GM18870 (cell line): ENCODE measurements around the gene OCIAD1.
A peak's percentile ranks its signal among the peaks of the same experiment; 100 is the strongest.
"Not testable (repeated sequence)": the region's sequence is repeated elsewhere in the genome, so short reads cannot be mapped to it uniquely, and the experiment has no call there.

Source experiments
- ATAC-seq: cut with Tn5 transposase; IDR thresholded peaks from one replicate; pipeline ENCODE4 v1.9.1; 2021; ENCODE audit warnings: moderate library complexity; ENCODE audit not compliant: unreplicated experiment

The OCIAD1 gene

DNA sequence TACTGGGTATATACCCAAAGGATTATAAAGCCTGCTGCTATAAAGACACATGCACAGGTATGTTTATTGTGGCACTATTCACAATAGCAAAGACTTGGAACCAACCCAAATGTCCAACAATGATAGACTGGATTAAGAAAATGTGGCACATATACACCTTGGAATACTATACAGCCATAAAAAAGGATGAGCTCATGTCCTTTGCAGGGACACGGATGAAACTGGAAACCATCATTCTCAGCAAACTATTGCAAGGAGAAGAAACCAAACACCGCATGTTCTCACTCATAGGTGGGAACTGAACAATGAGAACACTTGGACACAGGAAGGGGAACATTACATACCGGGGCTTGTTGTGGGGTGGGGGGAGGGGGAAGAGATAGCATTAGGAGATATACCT, 58.9 kb downstream of the OCIAD1 start:
- not testable (repeated sequence) for ATAC-seq

DNA sequence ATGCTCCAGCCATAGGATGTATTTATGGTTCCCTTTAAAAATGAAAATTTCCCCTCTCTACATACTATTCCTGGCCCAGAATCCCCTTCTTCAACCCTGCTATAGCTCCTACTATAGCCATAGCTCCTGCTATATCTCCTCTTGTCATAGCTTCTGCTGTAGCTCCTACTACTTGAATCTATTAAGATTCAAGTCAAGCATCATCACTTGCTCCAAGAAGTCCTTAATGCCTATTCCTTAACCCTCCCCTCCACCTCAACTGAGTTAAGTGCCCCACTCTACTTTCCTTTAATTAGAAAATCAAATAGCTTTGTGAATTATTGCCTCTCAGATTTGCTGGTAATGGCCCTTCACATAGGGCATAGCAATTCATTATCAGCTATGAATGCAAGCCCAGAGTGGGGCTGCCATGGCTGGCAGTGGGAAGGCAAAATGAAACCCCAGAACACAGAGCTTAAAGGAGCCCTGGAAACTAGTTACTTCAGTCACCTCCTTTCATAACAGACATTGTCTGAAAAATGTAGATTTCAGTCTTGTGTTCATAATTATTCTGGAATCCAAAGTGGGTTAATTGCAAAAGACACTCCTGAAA, 60.2 kb downstream of the OCIAD1 start:
- no peak for ATAC-seq

DNA sequence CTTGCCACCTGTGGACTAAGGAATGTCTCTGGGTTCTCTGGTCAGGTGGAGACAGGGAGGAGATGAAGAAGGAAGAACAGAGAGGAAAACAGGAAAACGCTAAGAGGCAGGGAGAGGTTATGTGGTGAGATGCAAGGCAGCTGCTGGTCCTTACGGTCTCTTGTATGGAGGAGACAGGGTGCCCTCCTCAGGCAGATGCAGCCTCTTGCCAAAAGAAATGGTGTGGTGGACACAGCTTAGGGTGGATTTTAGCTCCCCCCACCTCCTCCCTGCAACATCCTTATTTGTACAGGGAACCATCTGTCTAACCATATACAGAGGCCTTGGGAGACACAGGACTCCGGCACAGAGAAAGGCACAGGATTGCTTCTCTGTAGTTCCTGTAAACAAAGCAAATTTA, 66.0 kb downstream of the OCIAD1 start:
- no peak for ATAC-seq

DNA sequence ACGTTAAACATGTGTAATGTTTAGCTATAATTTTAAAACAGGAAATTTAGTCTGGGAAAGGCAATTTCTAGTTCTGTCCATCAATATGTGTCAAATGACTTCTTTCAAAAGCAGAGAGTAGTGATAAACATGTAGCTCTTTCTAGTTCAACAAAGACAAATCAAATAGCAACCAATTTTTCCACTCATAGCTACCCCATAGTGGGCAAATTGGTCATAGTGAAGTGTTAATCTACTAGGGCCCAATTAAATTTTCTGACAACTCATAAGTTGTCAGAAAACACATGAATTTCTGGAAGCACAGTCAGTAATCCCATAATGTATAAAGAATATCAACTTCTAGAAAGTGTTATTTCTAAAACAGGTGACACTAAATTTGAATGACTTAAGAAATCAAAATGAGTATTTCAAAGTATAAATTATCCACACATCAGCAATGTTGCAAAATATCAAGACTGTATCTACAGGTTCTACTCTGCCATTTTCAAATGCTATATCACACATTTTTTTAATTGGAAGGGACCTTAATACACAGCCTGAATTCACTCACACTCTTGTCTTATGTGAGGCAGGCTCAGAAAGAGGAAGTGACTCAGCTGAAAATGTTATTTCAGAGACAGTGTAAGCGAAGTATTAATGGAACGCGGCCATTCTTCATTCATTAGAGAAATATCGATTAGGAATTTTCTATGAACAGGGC, 68.0 kb downstream of the OCIAD1 start:
- ATAC-seq = no peak

DNA sequence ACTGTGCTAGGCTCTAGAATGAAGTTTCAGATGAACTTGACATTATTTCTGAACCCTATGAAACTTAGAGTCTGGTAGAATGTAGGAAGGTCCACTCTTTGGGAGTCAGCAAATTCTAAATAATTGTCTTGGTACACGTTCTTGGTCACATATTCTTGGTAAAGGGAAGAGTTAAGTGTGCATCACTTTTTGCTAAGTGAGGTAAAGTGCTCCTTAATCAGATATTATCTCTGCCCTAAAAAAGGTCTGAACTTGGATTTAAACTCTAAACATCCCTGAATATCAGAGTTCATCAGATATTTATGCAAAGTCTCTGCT, 68.5 kb downstream of the OCIAD1 start:
- ATAC-seq = no peak

DNA sequence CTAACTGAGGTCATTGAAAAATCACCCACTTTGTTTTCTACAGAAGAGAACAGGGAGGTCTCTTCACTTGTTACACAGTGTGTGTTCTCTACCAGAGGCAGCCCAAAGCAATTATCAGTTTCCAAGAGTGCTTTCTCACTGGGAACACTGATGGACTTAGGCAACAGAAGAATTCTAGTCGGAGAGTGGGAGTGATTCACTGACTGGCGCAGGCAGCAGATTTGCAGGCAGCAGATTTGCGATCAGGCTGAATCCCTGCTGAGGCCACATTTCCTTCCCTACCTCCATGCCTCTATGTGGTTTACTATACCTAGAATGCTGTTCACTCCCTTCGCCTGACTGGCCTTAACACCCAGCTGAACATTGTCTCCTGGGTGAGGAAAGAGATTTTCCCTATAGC, 69.1 kb downstream of the OCIAD1 start:
- no peak for ATAC-seq

DNA sequence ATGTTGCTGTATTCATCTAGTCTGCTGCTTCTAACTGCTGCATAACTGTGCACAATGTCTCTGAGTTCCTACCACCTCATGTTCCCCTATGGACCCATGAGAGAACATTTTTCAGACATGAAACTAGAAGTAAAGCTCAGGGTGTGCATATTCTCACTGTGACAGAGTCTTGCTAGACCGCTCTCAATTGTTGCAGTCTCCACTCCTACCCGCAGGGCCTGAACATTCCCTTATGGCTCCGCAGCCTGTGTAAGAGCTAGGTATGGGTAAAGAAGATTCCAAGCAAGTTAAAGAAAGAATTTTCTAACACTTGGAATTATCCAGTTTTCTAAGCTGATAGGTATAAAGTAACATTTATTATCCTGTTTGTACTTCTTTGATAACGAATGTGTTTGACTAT, 70.3 kb downstream of the OCIAD1 start:
- no peak for ATAC-seq

DNA sequence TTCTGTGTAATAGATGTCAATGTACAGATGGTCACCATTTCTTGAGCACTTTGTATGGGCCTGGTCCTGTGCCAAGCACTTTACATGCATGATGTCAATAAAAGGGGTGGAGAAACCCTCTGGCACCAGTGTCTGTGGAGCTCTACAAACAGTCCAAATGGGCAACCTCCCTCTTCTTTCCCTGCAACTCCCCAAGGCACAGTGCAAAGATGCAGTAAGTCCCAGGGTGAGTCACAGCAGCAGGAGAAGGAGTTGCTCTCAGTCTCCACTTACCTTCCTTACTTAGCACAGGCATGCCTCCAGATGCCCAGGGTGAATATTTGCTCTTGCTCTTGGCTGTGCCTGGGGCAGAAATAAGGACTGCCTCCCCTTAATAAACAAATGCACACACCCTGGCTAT, 71.4 kb downstream of the OCIAD1 start:
- ATAC-seq = no peak

DNA sequence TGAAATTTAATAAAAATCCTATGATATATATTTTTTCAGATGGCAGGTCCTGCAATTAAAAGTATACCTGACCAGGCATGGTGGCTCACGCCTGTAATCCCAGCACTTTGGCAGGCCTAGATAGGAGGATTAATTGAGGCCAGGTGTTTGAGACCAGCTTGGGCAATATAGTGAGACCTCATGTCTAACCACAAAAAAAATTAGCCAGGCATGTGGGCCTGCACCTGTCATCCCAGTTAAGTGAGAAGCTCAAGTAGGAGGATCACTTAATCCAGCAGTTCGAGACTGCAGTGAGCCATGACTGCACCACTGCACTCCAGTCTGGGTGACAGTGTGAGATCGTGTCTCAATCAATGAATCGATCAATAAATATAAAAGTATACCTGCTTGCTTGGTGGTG, 73.2 kb downstream of the OCIAD1 start:
- ATAC-seq = no peak

DNA sequence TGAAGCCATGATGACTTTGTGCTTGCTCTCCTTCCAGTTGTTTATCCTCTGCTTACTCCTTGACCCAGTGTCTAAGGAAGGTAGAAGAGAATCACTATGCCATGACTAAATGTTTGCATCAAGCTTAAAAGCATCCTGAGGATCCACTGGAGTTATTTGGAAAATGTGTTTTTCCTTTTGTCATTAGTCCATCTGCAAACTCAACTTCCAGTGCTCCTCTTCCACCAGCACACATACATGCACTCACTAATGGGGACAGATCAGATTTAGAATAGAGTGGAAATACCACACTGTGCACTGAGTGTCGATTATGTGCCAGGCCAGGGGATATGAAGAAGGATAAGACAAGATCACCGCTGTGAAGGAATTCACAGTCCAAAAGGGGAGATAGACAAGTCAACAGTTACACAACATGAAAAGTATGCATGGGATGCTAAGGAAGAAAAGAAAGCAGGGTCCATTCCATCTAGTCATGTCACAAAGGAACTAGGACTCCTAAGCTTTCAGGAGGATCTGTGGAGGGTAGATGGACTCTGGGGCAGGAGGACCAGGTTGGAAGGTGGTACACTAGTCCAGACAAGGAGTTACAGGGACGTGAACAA, 73.8 kb downstream of the OCIAD1 start:
- ATAC-seq = no peak

DNA sequence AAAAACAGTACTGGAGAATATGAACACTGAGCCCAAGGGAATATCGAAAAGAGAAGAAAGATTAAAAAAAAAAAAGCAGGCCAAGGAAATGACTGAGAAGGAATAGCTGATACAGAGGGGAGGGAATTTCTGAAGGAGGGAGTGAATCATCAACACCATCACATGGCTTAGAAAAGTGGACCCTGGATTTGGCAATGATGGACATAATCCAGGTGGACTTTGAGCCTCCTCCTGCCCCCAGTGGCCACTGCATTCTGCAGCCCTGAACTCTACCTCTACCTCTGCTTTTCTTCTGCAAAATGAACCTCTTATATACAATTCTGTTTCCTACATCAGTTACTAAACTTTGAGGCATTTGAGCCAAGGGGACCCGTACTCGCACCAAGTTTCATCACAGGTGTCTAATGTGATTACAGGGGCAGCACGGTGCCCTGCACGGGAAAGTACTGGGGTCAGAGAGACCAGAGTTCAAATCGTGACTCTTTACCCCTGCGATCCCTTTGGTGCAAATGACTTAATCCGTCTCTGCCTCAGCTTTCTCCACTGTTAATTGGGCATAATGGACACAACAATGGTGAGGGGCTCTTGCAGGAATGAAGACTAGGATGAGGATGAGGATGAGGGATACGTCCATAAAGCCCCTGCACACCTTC, 74.6 kb downstream of the OCIAD1 start:
- no peak for ATAC-seq

DNA sequence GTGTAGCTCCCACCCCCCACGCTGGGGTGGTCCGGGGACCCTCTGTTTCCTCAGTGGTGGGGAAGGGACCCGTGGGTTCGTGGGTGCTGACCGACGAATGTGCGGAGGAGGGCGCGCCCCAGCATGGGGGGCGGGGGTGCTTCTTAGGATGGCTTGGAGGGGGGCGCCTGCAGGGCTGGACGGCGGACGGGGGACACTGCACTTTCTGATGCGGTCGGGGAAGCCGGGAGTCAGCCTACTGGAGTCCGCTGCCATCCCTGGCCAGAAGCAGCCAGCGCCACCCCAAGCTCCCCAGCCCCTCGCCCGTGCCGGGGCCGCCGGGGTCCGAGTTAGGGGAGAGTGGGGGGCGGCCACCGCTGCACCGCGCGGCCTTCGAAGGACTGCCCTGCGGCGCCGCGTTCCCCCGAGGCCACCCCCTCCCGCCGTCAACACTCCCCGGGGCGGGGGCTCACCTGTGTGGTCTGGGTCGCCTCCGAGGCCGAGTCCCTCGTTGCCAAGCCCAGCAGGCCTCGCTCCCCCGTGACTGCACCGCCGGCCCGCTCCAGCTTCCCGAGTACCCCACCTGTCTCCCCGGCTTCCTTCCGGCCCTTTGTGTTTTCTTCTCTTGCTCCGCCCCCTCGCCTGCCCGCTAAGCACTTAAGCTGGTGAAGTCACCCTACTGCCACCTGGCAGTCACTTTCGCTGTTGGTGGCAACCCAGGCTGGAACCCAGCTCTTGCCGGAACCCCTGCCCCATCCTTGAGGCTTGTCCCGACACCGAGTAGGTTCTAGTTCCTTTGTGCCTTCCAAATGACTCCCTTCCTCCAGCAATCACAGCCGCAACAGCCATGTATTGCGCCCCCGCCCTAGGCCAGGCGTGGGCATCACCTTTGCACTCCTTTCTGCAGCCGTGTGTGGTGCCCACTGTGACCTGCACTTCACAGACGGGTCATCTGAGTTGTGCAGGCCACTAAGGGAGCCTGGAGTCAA, 75.6 kb downstream of the OCIAD1 start, which contains the start of gene OCIAD2:
TSS of gene OCIAD2 (minus strand) at position 569 of the 968 bp plus-strand sequence. CDS start 2,225 bp downstream, outside the sequence.
- peak; percentile 89 for ATAC-seq

DNA sequence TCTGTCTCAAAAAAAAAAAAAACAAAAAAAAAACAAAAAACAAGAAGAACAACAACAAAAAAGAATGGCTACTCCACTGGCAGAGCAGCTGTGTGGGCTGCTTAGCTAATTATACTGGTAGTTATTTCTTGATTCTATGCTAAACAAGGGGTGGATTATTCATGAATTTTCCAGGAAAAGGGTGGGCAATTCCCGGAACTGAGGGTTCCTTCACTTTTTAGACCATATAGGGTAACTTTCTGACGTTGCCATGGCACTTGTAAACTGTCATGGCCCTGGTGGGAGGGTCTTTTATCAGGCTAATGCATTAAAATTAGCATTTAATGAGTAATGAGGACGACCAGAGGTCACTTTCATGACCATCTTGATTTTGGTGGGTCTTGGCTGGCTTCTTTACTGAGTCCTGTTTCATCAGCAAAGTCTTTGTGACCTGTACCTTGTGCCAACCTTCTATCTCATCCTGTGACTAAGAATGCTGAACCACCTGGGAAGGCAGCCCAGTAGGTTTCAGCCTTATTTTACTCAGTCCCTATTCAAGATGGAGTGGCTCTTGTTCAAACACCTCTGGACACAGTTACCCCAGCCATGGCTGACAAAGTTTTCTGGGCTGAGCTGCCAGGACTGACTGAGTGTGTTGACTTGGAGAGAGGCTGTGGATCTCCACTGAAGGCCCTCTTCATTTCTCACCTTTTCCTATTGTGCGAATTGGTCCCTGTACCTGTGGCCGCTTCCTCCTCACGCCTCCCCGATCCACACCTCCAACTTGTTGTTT, 77.0 kb downstream of the OCIAD1 start:
- ATAC-seq = no peak

DNA sequence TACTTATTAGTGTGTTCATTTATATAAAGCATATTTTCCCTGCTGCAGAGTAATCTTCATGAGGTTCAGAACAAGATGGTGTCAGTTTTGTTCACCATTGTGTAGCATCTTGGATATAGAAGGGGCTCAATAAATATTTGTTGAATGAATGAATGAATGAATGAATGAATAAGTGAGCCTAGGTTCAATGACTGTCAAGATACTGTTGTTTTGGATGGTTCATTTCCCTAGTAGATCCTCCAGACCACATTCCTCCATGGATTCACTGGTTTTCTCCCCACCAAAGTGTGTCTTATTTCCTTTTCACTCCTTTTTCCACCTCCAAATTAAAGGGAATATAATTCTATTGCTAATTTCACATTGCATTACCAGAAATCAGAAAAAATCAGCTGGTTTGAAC, 77.8 kb downstream of the OCIAD1 start:
- ATAC-seq = no peak

DNA sequence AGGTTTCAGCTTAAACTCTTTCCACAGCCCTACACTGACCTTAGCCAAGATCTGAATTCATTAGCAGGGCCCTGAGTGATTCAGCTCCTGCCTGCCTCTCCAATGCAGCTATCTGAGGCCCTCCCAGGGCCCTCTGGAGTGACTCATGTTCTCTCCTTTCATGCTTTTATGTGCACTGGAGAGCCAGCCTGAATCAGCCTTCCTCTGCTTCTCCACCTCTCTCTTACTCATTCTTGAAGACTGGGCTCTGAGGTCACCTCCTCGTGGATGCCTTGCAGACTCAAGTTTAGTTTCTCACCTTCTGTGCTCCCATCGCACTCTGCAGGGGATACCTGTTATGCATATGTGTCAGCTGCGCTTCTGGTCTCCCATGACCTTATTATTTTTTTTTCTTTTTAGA, 78.8 kb downstream of the OCIAD1 start:
- ATAC-seq = no peak

DNA sequence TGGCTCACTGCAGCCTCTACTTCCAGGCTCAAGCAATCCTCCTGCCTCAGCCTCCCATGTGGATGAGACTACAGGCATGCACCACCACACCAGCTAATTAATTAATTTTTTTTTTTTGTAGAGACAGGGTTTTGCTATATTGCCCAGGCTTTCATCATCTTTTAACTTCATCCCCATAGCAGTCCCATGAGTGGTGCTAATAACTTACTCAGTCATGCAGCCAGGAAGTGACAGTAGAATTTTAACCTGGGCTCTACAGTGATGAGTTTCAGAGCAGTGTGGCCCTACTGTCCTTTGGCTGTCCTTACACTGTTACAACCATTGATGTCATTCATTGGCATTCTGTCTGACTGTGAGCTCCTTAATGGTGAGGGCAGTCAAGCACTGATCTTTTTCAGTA, 79.6 kb downstream of the OCIAD1 start:
- ATAC-seq = no peak
